Mesendoderm (in vitro differentiated cells): ENCODE data around the gene CNTNAP4.

ENCODE experiments used
- DNase-seq: peaks from one replicate; pipeline ENCODE4 v3.0.0; 2013
- H2AK5ac ChIP-seq: 2 replicates; pipeline ENCODE4 v1.6.1; 2013; ENCODE audit warnings: low read length, inconsistent platforms
- H2BK120ac ChIP-seq: 2 replicates; pipeline ENCODE4 v1.6.1; 2013; ENCODE audit warnings: low read depth, mild to moderate bottlenecking, low read length, moderate library complexity, mixed read lengths
- H2BK15ac ChIP-seq: replicated peaks from 2 replicates; pipeline ENCODE4 v1.6.1; 2013; ENCODE audit warnings: low read depth, mild to moderate bottlenecking, moderate library complexity
- H2BK5ac ChIP-seq: 2 replicates; pipeline ENCODE4 v1.6.1; 2013; ENCODE audit warnings: low read length, inconsistent platforms
- H3K18ac ChIP-seq: 2 replicates; pipeline ENCODE4 v1.6.1; 2013; ENCODE audit warnings: mild to moderate bottlenecking, low read length, mixed read lengths
- H3K23ac ChIP-seq: one replicate; pipeline ENCODE4 v1.6.1; 2013; ENCODE audit warnings: low read length
- H3K27ac ChIP-seq: 2 replicates; pipeline ENCODE4 v1.5.1; 2013; ENCODE audit warnings: low read depth, mild to moderate bottlenecking, inconsistent platforms, low read length, moderate library complexity
- H3K27me3 ChIP-seq: 2 replicates; pipeline ENCODE4 v1.6.1; 2013; ENCODE audit warnings: low read length, control low read depth, mild to moderate bottlenecking, inconsistent platforms; ENCODE audit not compliant: insufficient read depth, poor library complexity
- H3K36me3 ChIP-seq: 2 replicates; pipeline ENCODE4 v1.6.1; 2013; ENCODE audit warnings: low read length, inconsistent platforms; ENCODE audit not compliant: control insufficient read depth, insufficient read depth
- H3K4ac ChIP-seq: one replicate; pipeline ENCODE4 v1.6.1; 2013; ENCODE audit warnings: low read depth, mild to moderate bottlenecking, low read length, moderate library complexity
- H3K4me1 ChIP-seq: 2 replicates; pipeline ENCODE4 v1.6.1; 2013; ENCODE audit warnings: low read depth, low read length, inconsistent platforms; ENCODE audit not compliant: control insufficient read depth
- H3K4me2 ChIP-seq: 2 replicates; pipeline ENCODE4 v1.6.1; 2013; ENCODE audit warnings: low read length
- H3K4me3 ChIP-seq: 2 replicates; pipeline ENCODE4 v1.5.1; 2013; ENCODE audit warnings: mild to moderate bottlenecking, low read length
- H3K56ac ChIP-seq: one replicate; pipeline ENCODE4 v1.6.1; 2013; ENCODE audit warnings: low read length
- H3K79me1 ChIP-seq: 2 replicates; pipeline ENCODE4 v1.6.1; 2013; ENCODE audit warnings: low read length, inconsistent platforms
- H3K79me2 ChIP-seq: 2 replicates; pipeline ENCODE4 v1.6.1; 2013; ENCODE audit warnings: mild to moderate bottlenecking, low read length; ENCODE audit not compliant: control insufficient read depth, insufficient read depth
- H3K9ac ChIP-seq: 2 replicates; pipeline ENCODE4 v1.6.1; 2013; ENCODE audit warnings: low read length, inconsistent platforms
- H4K5ac ChIP-seq: one replicate; pipeline ENCODE4 v1.6.1; 2013; ENCODE audit warnings: low read length
- H4K8ac ChIP-seq: one replicate; pipeline ENCODE4 v1.6.1; 2013; ENCODE audit warnings: low read depth, mild to moderate bottlenecking, control low read depth, low read length, moderate library complexity
- WGBS: extraction: QIAGEN DNeasy Blood & Tissue Kit; methylation state at CpG from one replicate; pipeline ENCODE4 v1.1.7; 2013; ENCODE audit warnings: low lambda C conversion rate, missing lambda C conversion rate; ENCODE audit not compliant: insufficient coverage; ENCODE audit errors: extremely low coverage; 5-methylcytosine and 5-hydroxymethylcytosine counted together

The CNTNAP4 gene

GRCh38 chr16:76343769-76344168 is 66.6 kb downstream of the CNTNAP4 start:
- no peak overlapping the region for H3K4me2 ChIP-seq
- H3K79me1 ChIP-seq: no peaks in the 10 kb centered on the region
- no peak overlapping the region for H2BK15ac ChIP-seq
- H3K56ac ChIP-seq: no peak overlapping the region
- H3K27ac ChIP-seq: no peak overlapping the region
- H4K8ac ChIP-seq: no peak overlapping the region
- no peaks in the 10 kb centered on the region for H3K79me2 ChIP-seq
- no peak overlapping the region for H3K4me3 ChIP-seq
- no peak for DNase-seq
- H4K5ac ChIP-seq: no peak overlapping the region
- peaks cover 2% of the 10 kb centered on the region for H3K4me1 ChIP-seq
- no peak overlapping the region for H2BK5ac ChIP-seq
- H3K27me3 ChIP-seq: no peaks in the 10 kb centered on the region
- WGBS: no CpG with 5 or more reads among the region's 3 CpGs
- no peak overlapping the region for H3K18ac ChIP-seq
- H2BK120ac ChIP-seq: no peak overlapping the region
- H3K36me3 ChIP-seq: no peaks in the 10 kb centered on the region
- H3K4ac ChIP-seq: no peak overlapping the region
- no peak overlapping the region for H3K23ac ChIP-seq
- no peak overlapping the region for H2AK5ac ChIP-seq
- no peak overlapping the region for H3K9ac ChIP-seq

- WGBS: no CpG with 5 or more reads among the region's 3 CpGs
- H2BK5ac ChIP-seq: no peak overlapping the region
These were observed 68.0 kb downstream of the CNTNAP4 start for GRCh38 chr16:76345163-76345661.

GRCh38 chr16:76346210-76346609 is 69.0 kb downstream of the CNTNAP4 start:
- Histone ChIP-seq H2BK15ac (no peak overlapping the region), H3K18ac (no peak overlapping the region), H3K4me2 (no peak overlapping the region), H3K4ac (no peak overlapping the region), H2BK120ac (no peak overlapping the region), H2AK5ac (no peak overlapping the region), H3K79me1 (no peaks in the 10 kb centered on the region), H3K4me1 (peaks cover 2% of the 10 kb centered on the region), H4K5ac (no peak overlapping the region), H3K4me3 (no peak overlapping the region), H3K79me2 (no peaks in the 10 kb centered on the region), H3K36me3 (no peaks in the 10 kb centered on the region), H3K27ac (no peak overlapping the region), H3K27me3 (no peaks in the 10 kb centered on the region), H3K56ac (no peak overlapping the region), H3K23ac (no peak overlapping the region), H2BK5ac (no peak overlapping the region), H4K8ac (no peak overlapping the region), H3K9ac (no peak overlapping the region)
- DNase-seq: no peak
- WGBS: no CpG with 5 or more reads among the region's 3 CpGs

More at GRCh38 chr16:76345163-76345661, 68.0 kb downstream of the CNTNAP4 start:
- H3K9ac ChIP-seq: no peak overlapping the region
- no peak overlapping the region for H4K8ac ChIP-seq
- no peak overlapping the region for H3K23ac ChIP-seq
- peak; percentile 59 for DNase-seq
- no peaks in the 10 kb centered on the region for H3K79me2 ChIP-seq
- no peak overlapping the region for H3K4ac ChIP-seq
- no peaks in the 10 kb centered on the region for H3K27me3 ChIP-seq
- H3K4me1 ChIP-seq: peaks cover 2% of the 10 kb centered on the region
- no peaks in the 10 kb centered on the region for H3K36me3 ChIP-seq
- H2BK120ac ChIP-seq: no peak overlapping the region
- H2BK15ac ChIP-seq: no peak overlapping the region
- no peak overlapping the region for H3K4me2 ChIP-seq
- H3K18ac ChIP-seq: no peak overlapping the region
- H3K4me3 ChIP-seq: no peak overlapping the region
- no peak overlapping the region for H3K56ac ChIP-seq
- no peak overlapping the region for H4K5ac ChIP-seq
- no peaks in the 10 kb centered on the region for H3K79me1 ChIP-seq
- H3K27ac ChIP-seq: no peak overlapping the region
- no peak overlapping the region for H2AK5ac ChIP-seq

- H2BK120ac ChIP-seq: no peak overlapping the region
- no peaks in the 10 kb centered on the region for H3K27me3 ChIP-seq
- H3K56ac ChIP-seq: no peak overlapping the region
- no peak overlapping the region for H2BK5ac ChIP-seq
- no peak overlapping the region for H3K27ac ChIP-seq
- no peak for DNase-seq
- no peak overlapping the region for H4K8ac ChIP-seq
- no peak overlapping the region for H3K4me3 ChIP-seq
- no peak overlapping the region for H3K4ac ChIP-seq
- no peak overlapping the region for H3K18ac ChIP-seq
- no peak overlapping the region for H2AK5ac ChIP-seq
- H3K4me2 ChIP-seq: no peak overlapping the region
- no CpG with 5 or more reads among the region's 5 CpGs for WGBS
- H4K5ac ChIP-seq: no peak overlapping the region
- H3K23ac ChIP-seq: no peak overlapping the region
- no peak overlapping the region for H2BK15ac ChIP-seq
- no peak overlapping the region for H3K9ac ChIP-seq
- no peaks in the 10 kb centered on the region for H3K36me3 ChIP-seq
- no peaks in the 10 kb centered on the region for H3K79me2 ChIP-seq
- peaks cover 2% of the 10 kb centered on the region for H3K4me1 ChIP-seq
- H3K79me1 ChIP-seq: no peaks in the 10 kb centered on the region
These were observed 74.2 kb downstream of the CNTNAP4 start for GRCh38 chr16:76351441-76351840.

GRCh38 chr16:76360404-76360803 is 83.2 kb downstream of the CNTNAP4 start:
- Histone ChIP-seq H3K4me3 (no peak overlapping the region), H3K4me1 (no peaks in the 10 kb centered on the region), H3K4me2 (no peak overlapping the region), H2BK15ac (no peak overlapping the region), H3K9ac (no peak overlapping the region), H3K18ac (no peak overlapping the region), H3K79me1 (no peaks in the 10 kb centered on the region), H3K27me3 (no peaks in the 10 kb centered on the region), H4K8ac (no peak overlapping the region), H3K23ac (no peak overlapping the region), H3K4ac (no peak overlapping the region), H3K27ac (no peak overlapping the region), H4K5ac (no peak overlapping the region), H2BK5ac (no peak overlapping the region), H3K36me3 (no peaks in the 10 kb centered on the region), H2BK120ac (no peak overlapping the region), H3K79me2 (no peaks in the 10 kb centered on the region), H3K56ac (no peak overlapping the region), H2AK5ac (no peak overlapping the region)
- WGBS: no CpG with 5 or more reads among the region's 1 CpG
- no peak for DNase-seq

- WGBS: no CpG with 5 or more reads among the region's 4 CpGs
These were observed 93.1 kb downstream of the CNTNAP4 start for GRCh38 chr16:76370344-76370743.

More at GRCh38 chr16:76370344-76370743, 93.1 kb downstream of the CNTNAP4 start:
- H3K36me3 ChIP-seq: no peaks in the 10 kb centered on the region
- no peak overlapping the region for H4K8ac ChIP-seq
- H3K79me1 ChIP-seq: no peaks in the 10 kb centered on the region
- no peak overlapping the region for H3K18ac ChIP-seq
- DNase-seq: no peak
- H3K56ac ChIP-seq: peak overlapping the region; percentile 7
- no peak overlapping the region for H3K27ac ChIP-seq
- H3K4me2 ChIP-seq: no peak overlapping the region
- H2AK5ac ChIP-seq: no peak overlapping the region
- H3K9ac ChIP-seq: no peak overlapping the region
- H2BK120ac ChIP-seq: no peak overlapping the region
- H3K27me3 ChIP-seq: no peaks in the 10 kb centered on the region
- no peak overlapping the region for H2BK15ac ChIP-seq
- no peak overlapping the region for H3K4ac ChIP-seq
- H3K79me2 ChIP-seq: no peaks in the 10 kb centered on the region
- no peaks in the 10 kb centered on the region for H3K4me1 ChIP-seq
- H4K5ac ChIP-seq: no peak overlapping the region
- no peak overlapping the region for H2BK5ac ChIP-seq
- H3K23ac ChIP-seq: no peak overlapping the region
- H3K4me3 ChIP-seq: no peak overlapping the region
